HCT116 (cell line): Measurements from ENCODE around the gene MMP24. TPM values are rescaled to one million over a fixed set of nuclear protein-coding genes. Genes with fewer than 3 reads are reported as not detected.
A peak's percentile ranks its signal among the peaks of the same experiment; 100 is the strongest.

Source experiments
- ATAC-seq: fragments of 200-7000 bp; cut with Tn5 transposase; 2 replicates; pipeline ENCODE4 v1.9.1; 2020; ENCODE audit warnings: mild to moderate bottlenecking, moderate library complexity
- BruUV-seq: library from RNA; stranded (reverse); fragments of 400-500 nt; replicated peaks from 2 replicates; lab custom pipeline; 2021; lab: Mats Ljungman, UMichigan
- CTCF ChIA-PET: fragments of 300-600 bp; sonication (Branson Sonifier 250); formaldehyde crosslinking; loops from one replicate; lab custom pipeline; 2021; ENCODE audit warnings: antibody characterized with exemption; lab: Charles Lee
- POLR2A ChIA-PET: fragments of 300-600, 350-600 bp; sonication (Branson Sonifier 250); formaldehyde crosslinking; loops from one replicate; lab custom pipeline; 2021; ENCODE audit warnings: antibody characterized with exemption; lab: Charles Lee
- RAD21 ChIA-PET, 2 experiments: fragments of 300-600 bp; sonication (Branson Sonifier 250); formaldehyde crosslinking; loops; one replicate each; lab custom pipeline; 2023; ENCODE audit warnings: low total read pairs in 2 of 2; ENCODE audit not compliant: uncharacterized antibody in 2 of 2, unreplicated experiment in 2 of 2, low non-redundant PET in 1 of 2; lab: Charles Lee
- DNase-seq: peaks from one replicate; pipeline ENCODE4 v3.0.0-alpha.2; 2010; ENCODE audit warnings: low read depth, low spot score
- H2AFZ ChIP-seq: fragments of 200-600 bp; shearing (Covaris generic), sonication (generic); 2 replicates; pipeline ENCODE4 v1.6.1; 2017; ENCODE audit warnings: low read depth, mixed run types, mixed read lengths, antibody characterized with exemption, low read length; ENCODE audit not compliant: poor library complexity, severe bottlenecking
- H3K27ac ChIP-seq: 2 replicates; pipeline ENCODE4 v1.5.1; 2012; ENCODE audit warnings: low read depth, low read length
- H3K27me3 ChIP-seq: fragments of 200-600 bp; sonication (generic); 2 replicates; pipeline ENCODE4 v1.6.1; 2016; ENCODE audit warnings: mixed run types, low read length, mixed read lengths; ENCODE audit not compliant: insufficient read depth
- H3K36me3 ChIP-seq, 2 experiments: fragments of 200-500 bp in 1 of 2; fragments of 200-600 bp in 1 of 2; sonication (Bioruptor generic) in 1 of 2; sonication (generic) in 1 of 2; 2 replicates each; pipeline versions ENCODE4 v1.5.1 to v1.6.1; 2014 to 2016; ENCODE audit warnings: low read length in 2 of 2, inconsistent platforms in 1 of 2, mixed read lengths in 1 of 2, mixed run types in 1 of 2; ENCODE audit not compliant: insufficient read depth in 2 of 2, control insufficient read depth in 1 of 2
- H3K4me1 ChIP-seq, 2 experiments: fragments of 200-600 bp in 1 of 2; sonication (generic) in 1 of 2; 2 replicates each; pipeline versions ENCODE4 v1.5.1 to v1.6.1; 2012 to 2017; ENCODE audit warnings: low read length in 2 of 2, inconsistent platforms in 1 of 2, mild to moderate bottlenecking in 1 of 2, mixed read lengths in 1 of 2, mixed run types in 1 of 2, moderate library complexity in 1 of 2; ENCODE audit not compliant: insufficient read depth in 2 of 2, control insufficient read depth in 1 of 2
- H3K4me2 ChIP-seq: fragments of 200-600 bp; sonication (generic); 2 replicates; pipeline ENCODE4 v1.6.1; 2017; ENCODE audit warnings: mixed run types, low read length, mixed read lengths
- H3K4me3 ChIP-seq, 2 experiments: fragments of 200-600 bp in 1 of 2; sonication (generic) in 1 of 2; replicated peaks in 1 of 2; 2 replicates each; pipeline ENCODE4 v1.5.1; 2011 to 2016; ENCODE audit warnings: low read length in 2 of 2, control low read depth in 1 of 2, low read depth in 1 of 2, mild to moderate bottlenecking in 1 of 2, mixed read lengths in 1 of 2, mixed run types in 1 of 2
- H3K79me2 ChIP-seq: fragments of 200-600 bp; sonication (generic); 2 replicates; pipeline ENCODE4 v1.6.1; 2017; ENCODE audit warnings: mild to moderate bottlenecking, mixed run types, low read length, moderate library complexity, mixed read lengths; ENCODE audit not compliant: insufficient read depth
- H3K9ac ChIP-seq: fragments of 200-600 bp; sonication (generic); 2 replicates; pipeline ENCODE4 v1.6.1; 2016; ENCODE audit warnings: low read length, mixed read lengths
- H3K9me2 ChIP-seq: fragments of 200-600 bp; sonication (generic), shearing (Covaris generic); 2 replicates; pipeline ENCODE4 v1.6.1; 2017; ENCODE audit warnings: mixed run types, mild to moderate bottlenecking, moderate library complexity; ENCODE audit not compliant: insufficient read depth
- H3K9me3 ChIP-seq, 2 experiments: fragments of 200-500 bp in 1 of 2; fragments of 200-600 bp in 1 of 2; sonication (Bioruptor generic) in 1 of 2; sonication (generic) in 1 of 2; 2 replicates each; pipeline ENCODE4 v1.6.1; 2014 to 2017; ENCODE audit warnings: low read length in 2 of 2, mixed read lengths in 2 of 2, inconsistent platforms in 1 of 2, low read depth in 1 of 2, mild to moderate bottlenecking in 1 of 2, mixed run types in 1 of 2, moderate library complexity in 1 of 2; ENCODE audit not compliant: control insufficient read depth in 1 of 2, insufficient read depth in 1 of 2
- H4K20me1 ChIP-seq: fragments of 200-600 bp; sonication (generic), shearing (Covaris generic); 2 replicates; pipeline ENCODE4 v1.6.1; 2017; ENCODE audit warnings: mixed run types, mild to moderate bottlenecking, moderate library complexity; ENCODE audit not compliant: insufficient read depth
- EGR1 ChIP-seq: IDR thresholded peaks from 2 replicates; pipeline ENCODE4 v1.6.1; 2012; ENCODE audit warnings: low read depth
- ELF1 ChIP-seq: IDR thresholded peaks from 2 replicates; pipeline ENCODE4 v1.6.1; 2012; ENCODE audit warnings: low read depth, borderline replicate concordance
- EZH2 ChIP-seq: fragments of 200-600 bp; sonication (generic); IDR thresholded peaks from 2 replicates; pipeline ENCODE4 v1.6.1; 2017; ENCODE audit warnings: antibody characterized with exemption, mixed run types
- EZH2phosphoT487 ChIP-seq: fragments of 200-600 bp; IDR thresholded peaks from 2 replicates; pipeline ENCODE4 v1.6.1; 2018; ENCODE audit warnings: antibody characterized with exemption, borderline replicate concordance
- FOSL1 ChIP-seq: IDR thresholded peaks from 2 replicates; pipeline ENCODE4 v1.6.1; 2012; ENCODE audit warnings: low read depth
- JUND ChIP-seq: IDR thresholded peaks from 2 replicates; pipeline ENCODE4 v1.6.1; 2012
- RAD21 ChIP-seq: IDR thresholded peaks from 2 replicates; pipeline ENCODE4 v1.6.1; 2012; ENCODE audit warnings: low read depth, mild to moderate bottlenecking
- SP1 ChIP-seq: IDR thresholded peaks from 2 replicates; pipeline ENCODE4 v1.6.1; 2012; ENCODE audit warnings: low read depth
- YY1 ChIP-seq: IDR thresholded peaks from 2 replicates; pipeline ENCODE4 v1.6.1; 2011; ENCODE audit warnings: low read length, low read depth, moderate library complexity, mild to moderate bottlenecking; ENCODE audit not compliant: insufficient replicate concordance; ENCODE audit errors: extremely low read depth
- intact Hi-C: fragments of 100-400 bp; cut with micrococcal nuclease; formaldehyde crosslinking; loops from 2 replicates; pipeline ENCODE4 v1.10.0; 2022
- total RNA-seq: library from RNA; stranded (reverse); gene quantifications from one replicate; pipeline ENCODE4 v1.2.1, GENCODE V29; 2021; ENCODE audit not compliant: unreplicated experiment
- TF ChIP-seq, protein P1 (sequence below): IDR thresholded peaks from 2 replicates; pipeline ENCODE4 v1.6.1; 2012

Gene MMP24
- total RNA-seq, 1 experiment from 2014 or later, result not detected

DNA sequence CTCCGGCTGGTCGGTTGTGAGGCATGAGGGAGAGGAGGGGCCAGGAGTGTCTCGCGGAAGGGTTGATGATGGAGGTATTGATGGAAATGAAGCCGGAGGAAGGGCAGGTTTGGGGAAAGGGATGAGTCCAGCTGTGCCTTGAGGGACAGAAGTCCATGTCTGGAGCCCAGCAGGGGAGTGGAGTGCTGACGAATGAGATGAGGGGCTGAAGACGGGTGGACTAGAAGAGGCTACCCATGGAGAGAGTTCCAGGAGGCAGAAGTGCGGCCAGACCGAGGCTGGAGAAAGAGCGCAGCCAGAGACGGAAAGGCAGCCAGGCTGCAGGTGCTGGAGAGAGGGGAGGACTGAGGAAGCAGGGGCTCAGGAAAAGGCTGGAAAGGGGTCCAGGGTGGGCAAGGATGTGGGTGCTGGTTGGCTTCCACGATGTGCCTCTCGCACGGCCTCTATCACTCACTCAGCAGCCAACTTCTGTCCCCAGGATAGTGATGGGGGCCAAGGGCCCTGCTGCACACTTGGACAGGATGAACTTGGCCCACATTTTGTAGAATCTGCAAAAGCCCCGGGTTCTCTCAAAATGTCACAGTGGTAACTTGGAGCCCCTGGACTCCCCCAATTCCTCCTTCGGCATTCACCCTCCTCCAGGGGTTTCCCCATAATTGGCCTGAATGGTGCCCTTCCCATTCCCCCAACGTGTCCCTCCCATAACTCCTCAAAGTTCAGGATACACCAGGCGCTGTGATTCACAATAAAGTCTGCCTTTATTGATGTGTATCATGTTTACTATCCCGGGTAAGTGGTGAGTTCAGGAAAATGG is 58.7 kb downstream of the MMP24 start:
- Histone ChIP-seq H3K9me2 (no peaks in the 10 kb centered on the region), H3K4me2 (peak overlapping the region; percentile 84), H3K9ac (peak overlapping the region; percentile 98), H3K27ac (peak overlapping the region; percentile 88), H3K36me3 (peaks cover 9 to 20% of the 10 kb centered on the region in 2 experiments), H3K79me2 (peaks cover 43% of the 10 kb centered on the region), H3K9me3 (no peaks in the 10 kb centered on the region), H3K4me1 (peaks cover 8 to 28% of the 10 kb centered on the region in 2 experiments; a peak in 3 of 4 replicates), H3K27me3 (no peaks in the 10 kb centered on the region), H3K4me3 (peak overlapping the region; percentile 96 to 100), H2AFZ (peak overlapping the region; percentile 40), H4K20me1 (no peaks in the 10 kb centered on the region)
- intact Hi-C loops, result no loop called here
- TF ChIP-seq SP1, result no peak
- TF ChIP-seq EZH2phosphoT487, result no peak
- TF ChIP-seq, protein P1, sequence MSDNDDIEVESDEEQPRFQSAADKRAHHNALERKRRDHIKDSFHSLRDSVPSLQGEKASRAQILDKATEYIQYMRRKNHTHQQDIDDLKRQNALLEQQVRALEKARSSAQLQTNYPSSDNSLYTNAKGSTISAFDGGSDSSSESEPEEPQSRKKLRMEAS, result no peak
- no peak for TF ChIP-seq ELF1
- TF ChIP-seq RAD21, result no peak
- TF ChIP-seq EZH2, result no peak
- no peak for TF ChIP-seq EGR1
- no peak for TF ChIP-seq YY1
- TF ChIP-seq JUND, result no peak
- CTCF ChIA-PET, result interaction anchor here (1.0 to 1.8 kb wide), 5 partner anchors 17 to 413 kb away, joined by 3 to 8 read pairs (median 5); partner anchors contain the start of gene GGT7
- POLR2A ChIA-PET, result interaction anchor here (0.9 to 1.7 kb wide), 2 partner anchors 12 to 20 kb away, joined by 3 to 7 read pairs; no protein-coding TSS in a partner anchor
- ATAC-seq (peak; percentile 11), DNase-seq (no peak)
- BruUV-seq, result TSS peak; percentile 86
- RAD21 ChIA-PET, result interaction anchor here (0.6 to 0.9 kb wide), 4 partner anchors 10 to 169 kb away, joined by 3 to 4 read pairs (median 3); no protein-coding TSS in a partner anchor

DNA sequence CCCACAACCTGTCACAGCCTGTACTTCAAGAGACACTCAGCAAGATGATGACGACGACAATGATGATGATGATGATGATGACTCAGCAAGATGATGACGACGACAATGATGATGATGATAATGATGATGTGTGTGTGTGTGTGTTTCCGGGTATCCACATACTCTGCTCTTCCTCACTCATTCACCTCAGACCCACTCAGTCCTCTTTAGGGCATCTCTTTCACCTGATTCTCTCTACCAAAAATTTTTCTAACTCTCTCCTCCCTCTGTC is 59.3 kb downstream of the MMP24 start:
- ATAC-seq (no peak), DNase-seq (no peak)
- Histone ChIP-seq H3K4me1 (peaks cover 8 to 23% of the 10 kb centered on the region in 2 experiments; a peak in 3 of 4 replicates), H3K27me3 (no peaks in the 10 kb centered on the region), H3K27ac (peak overlapping the region; percentile 88; the same call in 1 of the 2 replicates), H3K9me2 (no peaks in the 10 kb centered on the region), H4K20me1 (no peaks in the 10 kb centered on the region), H3K4me3 (peak overlapping the region; percentile 96 to 100; a peak in 3 of 4 replicates), H2AFZ (no peak overlapping the region), H3K9me3 (no peaks in the 10 kb centered on the region), H3K36me3 (peaks cover 5 to 14% of the 10 kb centered on the region in 2 experiments), H3K9ac (no peak overlapping the region), H3K79me2 (peaks cover 38% of the 10 kb centered on the region), H3K4me2 (peak overlapping the region; percentile 84)
- ChIA-PET POLR2A (no interaction called here), CTCF (no interaction called here), RAD21 (no interaction called here)
- TF ChIP-seq FOSL1 (no peak), ELF1 (no peak)
- TF ChIP-seq, protein P1, result no peak
- no TSS peak for BruUV-seq
- intact Hi-C loops, result no loop called here
